Ishikawa (cell line): ENCODE measurements around the gene TSSK3.

Source experiments
- CEBPB ChIP-seq: IDR thresholded peaks from 2 replicates; pipeline ENCODE4 v1.6.1; 2012
- CREB1 ChIP-seq: IDR thresholded peaks from 2 replicates; pipeline ENCODE4 v1.6.1; 2012; ENCODE audit warnings: low read depth
- EGR1 ChIP-seq: IDR thresholded peaks from 2 replicates; pipeline ENCODE4 v1.6.1; 2012
- EP300 ChIP-seq: IDR thresholded peaks from 2 replicates; pipeline ENCODE4 v1.6.1; 2012; ENCODE audit warnings: borderline replicate concordance
- FOXM1 ChIP-seq: IDR thresholded peaks from 2 replicates; pipeline ENCODE4 v1.6.1; 2012; ENCODE audit warnings: low read depth, borderline replicate concordance
- NFIC ChIP-seq: IDR thresholded peaks from 2 replicates; pipeline ENCODE4 v1.6.1; 2012
- RAD21 ChIP-seq: IDR thresholded peaks from 2 replicates; pipeline ENCODE4 v1.6.1; 2012; ENCODE audit warnings: low read depth
- TAF1 ChIP-seq: IDR thresholded peaks from 2 replicates; pipeline ENCODE4 v1.6.1; 2012; ENCODE audit warnings: low read depth, mild to moderate bottlenecking
- TCF12 ChIP-seq: IDR thresholded peaks from 2 replicates; pipeline ENCODE4 v1.6.1; 2012; ENCODE audit warnings: low read depth
- TEAD4 ChIP-seq: IDR thresholded peaks from 2 replicates; pipeline ENCODE4 v1.6.1; 2012
- YY1 ChIP-seq: IDR thresholded peaks from 2 replicates; pipeline ENCODE4 v1.6.1; 2012; ENCODE audit warnings: low read depth
- ZBTB7A ChIP-seq: IDR thresholded peaks from 2 replicates; pipeline ENCODE4 v1.6.1; 2012; ENCODE audit warnings: low read depth
- TF ChIP-seq, protein P1 (sequence below): IDR thresholded peaks from 2 replicates; pipeline ENCODE4 v1.6.1; 2012; ENCODE audit warnings: low read depth, mild to moderate bottlenecking
- TF ChIP-seq, protein P2 (sequence below): IDR thresholded peaks from 2 replicates; pipeline ENCODE4 v1.6.1; 2012
- TF ChIP-seq, protein P3 (sequence below): IDR thresholded peaks from 2 replicates; pipeline ENCODE4 v1.6.1; 2012

Gene TSSK3

DNA sequence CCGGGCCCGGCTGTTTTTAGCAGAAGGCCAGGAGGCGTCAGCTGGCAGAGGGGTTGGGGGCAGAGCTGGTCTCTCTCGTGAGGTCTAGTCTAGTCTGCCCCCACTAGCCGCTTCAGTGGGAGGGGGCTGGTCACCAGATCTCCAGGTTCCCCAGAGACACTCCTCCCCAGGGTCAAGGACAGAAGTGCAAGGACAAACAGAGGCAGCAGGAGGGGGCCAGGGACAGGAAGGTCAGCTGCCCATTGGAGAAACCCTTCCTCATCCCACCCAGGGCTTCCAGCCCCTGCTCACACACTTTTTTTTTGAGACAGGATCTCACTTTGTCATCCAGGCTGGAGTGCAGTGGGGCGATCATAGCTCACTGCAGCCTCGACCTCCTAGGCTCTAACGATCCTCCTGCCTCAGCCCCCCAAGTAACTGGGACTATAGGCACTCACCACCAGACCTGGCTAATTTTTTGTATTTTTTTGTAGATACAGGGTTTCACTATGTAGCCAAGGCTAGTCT, 10.0 kb upstream of the TSSK3 start:
- no peak for TF ChIP-seq NFIC
- TF ChIP-seq EP300: no peak
- TF ChIP-seq, protein P1, sequence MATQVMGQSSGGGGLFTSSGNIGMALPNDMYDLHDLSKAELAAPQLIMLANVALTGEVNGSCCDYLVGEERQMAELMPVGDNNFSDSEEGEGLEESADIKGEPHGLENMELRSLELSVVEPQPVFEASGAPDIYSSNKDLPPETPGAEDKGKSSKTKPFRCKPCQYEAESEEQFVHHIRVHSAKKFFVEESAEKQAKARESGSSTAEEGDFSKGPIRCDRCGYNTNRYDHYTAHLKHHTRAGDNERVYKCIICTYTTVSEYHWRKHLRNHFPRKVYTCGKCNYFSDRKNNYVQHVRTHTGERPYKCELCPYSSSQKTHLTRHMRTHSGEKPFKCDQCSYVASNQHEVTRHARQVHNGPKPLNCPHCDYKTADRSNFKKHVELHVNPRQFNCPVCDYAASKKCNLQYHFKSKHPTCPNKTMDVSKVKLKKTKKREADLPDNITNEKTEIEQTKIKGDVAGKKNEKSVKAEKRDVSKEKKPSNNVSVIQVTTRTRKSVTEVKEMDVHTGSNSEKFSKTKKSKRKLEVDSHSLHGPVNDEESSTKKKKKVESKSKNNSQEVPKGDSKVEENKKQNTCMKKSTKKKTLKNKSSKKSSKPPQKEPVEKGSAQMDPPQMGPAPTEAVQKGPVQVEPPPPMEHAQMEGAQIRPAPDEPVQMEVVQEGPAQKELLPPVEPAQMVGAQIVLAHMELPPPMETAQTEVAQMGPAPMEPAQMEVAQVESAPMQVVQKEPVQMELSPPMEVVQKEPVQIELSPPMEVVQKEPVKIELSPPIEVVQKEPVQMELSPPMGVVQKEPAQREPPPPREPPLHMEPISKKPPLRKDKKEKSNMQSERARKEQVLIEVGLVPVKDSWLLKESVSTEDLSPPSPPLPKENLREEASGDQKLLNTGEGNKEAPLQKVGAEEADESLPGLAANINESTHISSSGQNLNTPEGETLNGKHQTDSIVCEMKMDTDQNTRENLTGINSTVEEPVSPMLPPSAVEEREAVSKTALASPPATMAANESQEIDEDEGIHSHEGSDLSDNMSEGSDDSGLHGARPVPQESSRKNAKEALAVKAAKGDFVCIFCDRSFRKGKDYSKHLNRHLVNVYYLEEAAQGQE: no peak
- no peak for TF ChIP-seq CREB1
- no peak for TF ChIP-seq FOXM1
- TF ChIP-seq, protein P2, sequence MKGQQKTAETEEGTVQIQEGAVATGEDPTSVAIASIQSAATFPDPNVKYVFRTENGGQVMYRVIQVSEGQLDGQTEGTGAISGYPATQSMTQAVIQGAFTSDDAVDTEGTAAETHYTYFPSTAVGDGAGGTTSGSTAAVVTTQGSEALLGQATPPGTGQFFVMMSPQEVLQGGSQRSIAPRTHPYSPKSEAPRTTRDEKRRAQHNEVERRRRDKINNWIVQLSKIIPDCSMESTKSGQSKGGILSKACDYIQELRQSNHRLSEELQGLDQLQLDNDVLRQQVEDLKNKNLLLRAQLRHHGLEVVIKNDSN: no peak
- TF ChIP-seq TAF1: no peak
- no peak for TF ChIP-seq EGR1
- TF ChIP-seq, protein P3, sequence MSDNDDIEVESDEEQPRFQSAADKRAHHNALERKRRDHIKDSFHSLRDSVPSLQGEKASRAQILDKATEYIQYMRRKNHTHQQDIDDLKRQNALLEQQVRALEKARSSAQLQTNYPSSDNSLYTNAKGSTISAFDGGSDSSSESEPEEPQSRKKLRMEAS: no peak
- TF ChIP-seq ZBTB7A: no peak
- TF ChIP-seq TCF12: no peak
- TF ChIP-seq YY1: no peak
- no peak for TF ChIP-seq TEAD4
- no peak for TF ChIP-seq CEBPB
- TF ChIP-seq RAD21: no peak

DNA sequence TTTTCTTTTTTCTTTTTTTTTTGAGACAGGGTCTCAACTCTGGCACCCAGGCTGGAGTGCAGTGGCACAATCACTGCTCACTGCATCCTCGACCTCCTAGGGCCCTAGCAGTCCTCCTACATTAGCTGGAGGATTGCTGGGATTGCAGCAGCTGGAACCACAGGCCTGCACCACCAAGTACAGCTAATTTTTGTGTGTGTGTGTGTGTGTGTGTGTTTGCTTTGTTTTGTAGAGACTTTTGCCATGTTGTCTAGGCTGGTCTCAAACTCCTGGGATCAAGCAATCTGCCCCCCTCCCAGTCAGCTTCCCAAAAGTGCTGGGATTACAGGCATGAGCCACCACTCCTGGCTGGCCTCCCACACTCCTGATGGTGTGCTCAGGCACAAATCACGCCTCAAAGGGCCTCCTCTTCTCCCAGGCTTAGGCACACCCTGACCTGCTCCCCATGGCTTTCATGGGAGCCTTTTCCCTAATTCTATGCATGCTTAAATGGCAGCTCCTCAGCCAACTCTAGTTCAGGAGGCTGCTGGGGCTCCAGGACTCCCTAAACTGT, 9.4 kb upstream of the TSSK3 start:
- TF ChIP-seq RAD21 (no peak), CEBPB (no peak)

DNA sequence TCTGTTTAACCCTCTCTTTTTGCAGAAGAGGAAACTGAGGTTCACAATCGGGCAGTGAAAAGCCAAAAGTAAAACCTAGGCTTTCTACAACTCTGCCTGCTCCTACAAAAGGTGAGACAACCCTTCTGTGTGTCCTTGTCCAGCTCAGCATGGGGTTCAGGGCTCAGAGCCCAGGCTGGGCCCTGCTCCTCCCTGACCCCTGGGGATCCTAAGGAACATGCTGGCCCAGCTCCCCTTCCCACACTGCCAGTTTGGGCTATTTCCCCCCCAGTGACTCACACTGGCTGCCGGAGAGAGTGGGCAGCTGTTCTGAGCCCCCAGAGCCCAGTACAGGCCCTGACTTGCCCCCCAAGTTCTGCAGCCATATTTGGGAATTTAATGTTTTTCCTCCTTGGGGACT, 8.9 kb upstream of the TSSK3 start:
- TF ChIP-seq NFIC (no peak), CREB1 (no peak), EP300 (no peak), ZBTB7A (no peak), FOXM1 (no peak), RAD21 (no peak), TCF12 (no peak), TAF1 (no peak), TEAD4 (no peak), CEBPB (no peak), YY1 (no peak)
- TF ChIP-seq, protein P3: no peak
- TF ChIP-seq, protein P1: no peak
- TF ChIP-seq, protein P2: no peak

DNA sequence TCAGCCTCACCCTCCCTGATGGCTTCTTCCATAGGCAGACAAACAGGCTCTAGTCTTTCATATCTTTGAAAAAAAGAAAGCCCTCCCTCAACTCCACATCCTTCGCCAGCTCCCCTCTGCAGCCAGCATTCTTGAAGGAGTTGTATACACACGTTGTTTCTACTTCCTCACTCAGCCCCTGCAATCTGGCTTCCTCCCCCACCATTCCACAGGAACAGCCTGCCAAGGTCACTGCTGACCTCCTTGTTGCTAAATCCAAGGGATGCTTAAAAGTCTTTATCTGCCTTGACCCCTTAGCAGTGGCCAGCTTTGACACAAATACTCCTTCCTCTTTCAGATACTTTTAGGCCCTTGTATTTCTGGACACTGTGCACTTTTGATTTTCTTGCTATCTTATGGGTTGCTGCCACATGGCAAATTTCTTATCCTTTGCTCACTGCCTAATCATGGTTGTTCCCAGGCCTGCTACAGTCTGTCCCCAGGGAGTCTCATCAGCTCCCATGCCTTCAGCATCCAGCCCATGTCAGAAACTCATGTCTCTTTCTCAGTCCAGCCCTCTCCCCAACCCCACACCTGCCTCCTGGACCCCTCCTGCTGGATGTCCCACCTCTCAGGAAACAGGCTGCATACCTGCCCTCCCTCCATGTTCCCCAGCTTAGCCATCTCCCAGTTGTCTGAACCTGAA, 8.3 kb upstream of the TSSK3 start:
- TF ChIP-seq, protein P3: no peak
- no peak for TF ChIP-seq TCF12
- no peak for TF ChIP-seq NFIC
- TF ChIP-seq, protein P2: no peak
- no peak for TF ChIP-seq YY1
- TF ChIP-seq CEBPB: no peak
- no peak for TF ChIP-seq RAD21
- TF ChIP-seq TAF1: no peak
- TF ChIP-seq TEAD4: no peak
- TF ChIP-seq, protein P1: no peak
- TF ChIP-seq FOXM1: no peak
- TF ChIP-seq ZBTB7A: no peak
- no peak for TF ChIP-seq EP300
- TF ChIP-seq CREB1: no peak
- no peak for TF ChIP-seq EGR1
